Activated CD8-positive, alpha-beta memory T cell treated with anti-CD3 and anti-CD28 coated beads, Interleukin-2, amount 50 U/mL, for 48 hours (primary cell): ENCODE results near the gene HEPN1.

Source experiments
- DNase-seq: peaks from one replicate; pipeline ENCODE4 v3.0.0-alpha.2; 2020

The HEPN1 gene

DNA sequence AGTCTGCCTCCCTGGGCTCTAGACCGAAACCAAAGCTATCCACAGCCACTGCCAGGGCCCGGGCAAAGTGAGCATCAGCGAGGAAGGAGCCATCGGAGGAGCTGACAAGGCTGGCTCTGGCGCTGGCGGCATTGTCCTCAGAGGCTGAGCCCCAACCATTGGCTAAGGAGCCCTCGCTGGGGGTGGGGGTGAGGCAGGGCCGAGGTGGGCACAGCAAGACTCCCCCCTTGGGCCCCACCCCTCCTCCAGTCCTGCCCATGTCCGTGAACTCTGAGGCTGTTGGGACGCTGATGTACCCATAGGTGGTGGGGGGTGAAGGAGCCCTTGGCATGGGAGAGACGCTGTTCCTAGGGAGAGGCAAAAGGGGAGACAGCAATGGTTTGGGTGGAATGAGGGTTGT lies 32.6 kb upstream of the HEPN1 start:
- peak; percentile 36 for DNase-seq

DNA sequence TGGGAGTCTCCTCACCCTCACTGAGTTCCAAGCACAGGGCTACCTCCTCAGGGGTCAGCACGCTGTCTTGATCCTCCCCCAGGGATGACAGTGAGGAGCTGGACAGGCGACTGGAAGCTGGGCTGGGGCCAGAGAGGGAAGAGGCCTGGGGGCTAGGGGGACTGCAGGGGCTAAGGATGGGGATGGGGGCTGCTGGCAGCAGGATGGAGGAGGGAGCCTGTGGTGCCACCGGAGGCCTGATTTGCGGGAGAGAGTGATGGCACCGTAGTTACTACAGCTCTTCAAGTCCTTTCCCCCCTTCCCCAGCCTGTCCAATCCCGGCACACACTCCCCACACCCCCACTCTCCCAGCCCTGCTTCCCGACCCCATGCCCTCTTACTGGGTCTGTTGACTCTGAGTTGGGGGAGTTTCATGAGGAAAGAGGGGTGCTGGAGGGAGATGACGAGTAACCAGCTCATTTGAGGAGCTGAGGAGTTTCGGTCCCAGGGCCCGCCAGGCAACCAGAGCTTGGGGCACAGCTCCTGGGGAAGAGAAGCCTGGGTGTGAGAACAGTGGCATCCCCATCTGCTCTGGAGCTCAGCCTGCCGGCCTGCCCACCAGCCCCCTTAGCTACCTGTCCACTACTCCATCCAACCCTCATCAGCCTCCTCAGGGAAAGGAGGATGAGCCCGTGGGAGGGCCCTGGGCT lies 31.9 kb upstream of the HEPN1 start:
- peak; percentile 23 for DNase-seq

GRCh38 chr11:124887667-124888013 lies 31.4 kb upstream of the HEPN1 start:
- DNase-seq: no peak

DNA sequence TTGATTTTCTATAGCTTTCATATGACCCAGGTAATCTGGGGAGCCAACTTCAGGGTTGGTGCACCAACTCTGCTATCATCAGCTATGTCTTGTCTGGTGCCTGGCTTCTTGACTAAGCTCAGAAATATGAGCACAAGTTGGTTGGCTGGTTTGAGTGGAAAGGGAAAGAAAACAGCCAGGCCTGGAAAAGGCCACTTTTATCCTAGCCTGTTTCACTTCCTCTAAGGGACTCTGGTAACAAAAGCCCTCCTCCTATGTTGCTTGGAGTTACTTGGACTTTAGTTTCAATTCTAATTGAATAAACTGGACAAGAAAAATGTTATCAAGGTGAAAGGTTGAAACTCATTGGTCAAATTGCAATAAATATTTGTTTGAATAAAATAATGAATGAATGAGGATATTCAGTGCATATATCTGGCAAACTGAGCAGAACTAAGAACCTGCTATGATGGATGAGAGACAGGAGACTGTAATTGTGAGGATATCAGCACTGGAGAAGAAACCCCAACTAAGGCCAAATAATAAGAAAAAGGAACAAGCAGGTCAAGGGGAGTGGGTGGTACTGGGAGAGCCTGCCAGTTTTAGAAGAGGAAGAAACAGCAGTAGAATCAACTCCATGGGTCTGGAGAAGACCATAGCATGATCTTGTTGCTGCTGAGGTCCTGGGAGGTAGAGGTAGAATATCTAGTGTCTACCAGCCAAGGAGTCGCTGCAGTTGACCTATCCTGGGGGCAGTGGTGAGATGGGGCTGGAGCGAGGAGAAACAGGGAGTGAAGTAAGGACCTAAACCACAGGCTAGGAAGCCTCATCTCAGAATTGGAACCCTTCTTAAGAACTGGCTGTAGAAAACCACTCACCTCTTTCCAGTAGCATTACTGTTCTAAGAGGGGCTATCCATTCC lies 29.6 kb upstream of the HEPN1 start:
- DNase-seq: no peak

DNA sequence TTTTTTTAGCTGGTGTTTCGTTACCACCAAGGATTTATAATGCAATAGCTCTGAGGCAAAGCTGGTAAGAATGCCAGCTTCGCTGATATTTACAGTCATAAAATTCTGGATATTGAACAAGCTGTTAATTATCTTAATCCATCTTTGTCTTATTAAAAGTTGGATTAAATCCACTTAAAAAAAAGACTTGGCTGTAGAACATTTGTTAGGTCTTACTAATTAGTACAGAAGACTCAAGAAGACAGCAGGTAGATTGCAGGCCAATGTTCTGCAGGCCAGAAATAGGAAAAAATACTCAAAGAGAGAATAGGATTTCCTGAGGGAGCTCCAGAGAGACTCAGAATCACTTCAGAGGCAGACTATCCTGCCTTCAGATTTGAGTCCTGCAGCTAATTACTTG lies 28.9 kb upstream of the HEPN1 start:
- DNase-seq: no peak

DNA sequence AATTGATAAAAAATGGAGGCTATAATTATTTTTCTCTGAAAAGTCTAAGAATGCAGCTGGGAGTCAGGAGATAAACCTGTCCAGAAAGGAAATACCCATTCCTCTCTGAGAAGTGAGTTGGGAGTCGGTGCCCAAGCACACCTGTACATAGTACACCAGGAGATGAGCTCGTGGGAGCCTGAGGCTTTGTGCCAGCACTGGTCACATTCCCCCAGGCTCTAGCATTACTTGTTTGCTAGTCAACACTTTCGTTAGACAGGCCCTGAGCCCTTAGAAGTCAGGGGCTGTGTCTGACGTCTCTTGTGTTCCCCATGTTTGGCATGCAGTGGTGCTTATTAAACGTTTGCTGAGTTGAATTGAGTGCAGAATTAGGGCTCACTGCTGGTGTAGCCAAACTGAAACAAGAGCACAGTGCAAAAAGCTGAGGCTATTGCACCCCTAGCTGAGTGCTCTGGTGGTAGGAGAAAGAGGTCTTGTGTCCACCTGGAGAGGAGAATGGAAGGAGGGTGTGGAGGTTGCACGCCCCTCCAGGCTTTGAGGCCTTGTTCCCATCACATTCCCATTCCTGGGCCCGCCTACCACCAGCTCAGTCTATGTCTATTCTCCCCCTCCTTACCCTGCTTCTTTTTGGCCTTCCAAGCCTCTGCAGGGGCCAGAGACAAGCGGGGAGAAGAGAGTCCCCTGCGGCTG lies 28.2 kb upstream of the HEPN1 start:
- no peak for DNase-seq

GRCh38 chr11:124891373-124891861 lies 27.6 kb upstream of the HEPN1 start:
- no peak for DNase-seq

GRCh38 chr11:124892146-124892545 lies 26.9 kb upstream of the HEPN1 start:
- DNase-seq: no peak

DNA sequence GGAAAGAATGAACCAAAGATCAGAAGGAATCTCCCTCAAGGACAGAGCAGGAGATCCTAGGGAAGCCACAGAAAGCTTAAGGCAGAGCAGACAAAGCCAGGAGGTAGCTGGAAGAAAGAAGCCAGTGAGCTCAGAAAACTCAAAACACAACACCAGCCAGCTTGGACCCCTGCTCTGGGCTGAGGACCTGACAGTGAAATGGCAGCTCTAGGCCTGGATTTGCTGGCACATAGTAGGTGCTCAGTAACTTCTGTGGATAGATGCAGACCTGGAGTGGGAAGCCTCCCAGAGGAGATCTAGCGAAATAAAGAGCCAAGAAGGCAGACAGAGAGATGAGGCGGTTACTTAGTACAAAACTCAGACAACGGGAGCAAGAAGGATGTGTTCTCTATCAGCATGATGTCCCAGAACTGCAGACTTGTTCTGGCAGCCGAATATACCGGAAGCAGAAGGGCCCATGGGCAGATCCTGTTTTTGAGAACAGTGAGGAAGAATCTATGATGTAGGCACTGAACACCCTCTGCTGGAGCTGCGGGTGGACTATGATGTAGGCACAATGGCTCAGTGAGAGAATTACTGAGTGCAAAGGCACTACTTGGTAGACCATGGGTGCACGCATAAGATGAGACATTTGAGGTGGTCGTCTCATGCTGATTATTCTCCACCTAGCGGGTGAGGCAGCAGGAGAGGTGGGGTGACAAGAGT lies 26.1 kb upstream of the HEPN1 start:
- no peak for DNase-seq

DNA sequence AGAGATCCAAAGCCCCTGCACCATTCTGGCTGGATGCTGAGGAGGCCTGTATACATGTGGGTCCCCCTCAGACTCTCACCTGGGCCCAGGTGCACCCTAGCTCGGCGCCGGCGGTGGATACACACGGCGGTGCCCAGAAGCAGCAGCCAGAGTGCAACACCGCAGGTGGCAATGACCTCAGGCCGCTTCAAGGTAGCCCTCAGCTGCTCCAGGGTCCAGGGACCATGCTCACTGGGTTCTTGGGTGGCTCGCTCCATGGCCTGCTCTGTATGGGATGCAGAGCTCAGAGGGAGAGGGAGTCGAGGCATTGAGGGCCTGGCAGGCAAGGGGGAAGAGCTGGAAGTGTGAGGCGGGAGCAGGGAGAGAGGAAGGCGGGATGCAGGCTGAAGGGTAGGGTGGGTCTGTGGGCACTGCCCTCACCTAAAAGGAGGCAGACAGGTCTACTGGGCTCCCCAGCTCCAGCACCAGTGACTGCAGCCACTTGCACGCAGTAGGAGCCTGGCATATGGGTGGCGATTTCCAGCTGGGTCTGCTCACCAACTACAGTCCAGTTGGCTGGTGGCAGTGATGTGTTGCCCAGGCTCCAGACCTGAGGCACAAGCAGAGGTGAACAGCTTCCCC lies 25.2 kb upstream of the HEPN1 start:
- DNase-seq: no peak

GRCh38 chr11:124894606-124895430 lies 24.2 kb upstream of the HEPN1 start:
- no peak for DNase-seq

DNA sequence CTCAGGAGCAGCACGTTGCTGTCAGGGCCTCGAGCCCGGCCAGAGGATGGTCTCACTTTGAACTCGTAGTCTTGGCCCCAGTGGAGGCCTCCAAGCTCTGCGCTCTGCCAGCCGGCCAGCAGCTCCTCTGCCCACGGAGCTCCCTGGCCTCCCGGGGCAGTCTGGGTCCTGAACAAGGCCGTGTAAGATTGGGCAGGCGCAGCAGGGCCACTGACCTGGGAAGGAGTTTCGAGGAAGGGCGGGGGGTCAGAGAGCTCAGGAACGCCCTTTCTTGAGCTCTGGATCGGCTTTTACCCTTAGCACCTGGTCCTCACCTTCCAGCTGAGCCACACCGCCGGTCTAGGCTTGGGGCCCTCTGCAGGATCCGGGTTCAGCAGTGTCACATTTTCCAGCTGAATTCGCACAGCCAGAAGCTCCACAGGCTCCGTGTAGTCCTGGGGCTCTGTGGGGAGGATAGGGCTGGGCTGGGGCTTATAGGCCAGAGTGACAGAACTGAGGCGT lies 23.5 kb upstream of the HEPN1 start:
- no peak for DNase-seq

DNA sequence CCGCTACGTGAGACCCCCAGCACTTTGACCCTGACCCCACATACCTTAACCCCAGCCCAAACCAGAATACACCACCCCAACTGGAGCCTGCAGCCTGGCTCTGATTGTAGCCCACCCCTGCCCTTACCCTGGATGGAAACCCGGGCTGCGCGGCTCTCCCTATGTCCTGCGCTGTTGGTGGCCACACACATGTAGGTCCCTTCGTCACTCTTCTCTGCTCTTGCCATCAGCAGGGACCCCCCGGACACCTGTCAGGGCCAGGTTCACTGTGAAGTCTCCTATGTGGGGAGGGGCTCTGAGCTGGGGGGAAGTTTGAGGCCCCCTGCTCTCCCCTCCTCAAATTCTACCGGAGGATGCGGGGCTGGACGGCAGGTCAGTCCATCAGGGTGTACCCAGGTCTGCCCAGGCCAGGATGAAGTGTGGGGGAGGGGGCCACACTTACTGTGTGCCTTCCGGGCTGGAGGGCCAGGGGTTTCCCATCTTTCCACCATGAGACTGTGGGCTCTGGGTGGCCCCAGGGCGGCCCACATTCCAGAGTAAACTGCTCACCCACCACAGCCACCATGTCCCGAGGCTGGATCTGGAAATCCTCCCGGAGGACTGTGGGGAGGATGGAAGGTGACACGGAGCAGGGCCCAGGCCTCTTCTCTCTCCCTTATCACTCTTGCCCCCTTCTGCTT lies 22.8 kb upstream of the HEPN1 start:
- DNase-seq: no peak

DNA sequence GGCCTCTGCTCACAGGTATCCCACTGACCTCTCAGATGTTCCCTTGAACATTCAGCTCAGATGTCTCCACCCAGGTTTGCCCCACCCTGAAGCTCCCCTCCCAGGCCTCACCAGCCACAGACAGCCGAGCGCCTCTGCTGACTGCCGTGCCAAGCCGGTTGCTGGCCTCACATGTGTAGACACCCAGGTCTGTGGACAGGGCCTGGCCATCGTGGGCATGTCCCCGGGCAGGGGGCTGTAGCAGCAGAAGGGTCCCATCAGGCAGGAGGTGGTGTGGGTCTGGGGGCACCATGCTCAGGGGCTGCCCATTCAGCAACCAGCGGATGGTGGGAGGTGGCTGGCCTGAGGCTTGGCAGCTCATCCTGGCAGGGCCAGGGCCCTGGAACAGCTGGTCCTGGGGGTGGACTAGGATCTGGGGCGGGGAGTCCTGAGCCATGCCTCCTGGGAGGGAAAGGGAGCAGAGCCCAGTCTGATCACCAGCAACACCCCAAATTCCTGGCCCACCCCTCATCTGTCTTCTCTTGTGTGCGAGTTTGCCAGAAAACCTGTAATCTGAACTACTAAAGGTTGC lies 22.1 kb upstream of the HEPN1 start:
- DNase-seq: no peak

DNA sequence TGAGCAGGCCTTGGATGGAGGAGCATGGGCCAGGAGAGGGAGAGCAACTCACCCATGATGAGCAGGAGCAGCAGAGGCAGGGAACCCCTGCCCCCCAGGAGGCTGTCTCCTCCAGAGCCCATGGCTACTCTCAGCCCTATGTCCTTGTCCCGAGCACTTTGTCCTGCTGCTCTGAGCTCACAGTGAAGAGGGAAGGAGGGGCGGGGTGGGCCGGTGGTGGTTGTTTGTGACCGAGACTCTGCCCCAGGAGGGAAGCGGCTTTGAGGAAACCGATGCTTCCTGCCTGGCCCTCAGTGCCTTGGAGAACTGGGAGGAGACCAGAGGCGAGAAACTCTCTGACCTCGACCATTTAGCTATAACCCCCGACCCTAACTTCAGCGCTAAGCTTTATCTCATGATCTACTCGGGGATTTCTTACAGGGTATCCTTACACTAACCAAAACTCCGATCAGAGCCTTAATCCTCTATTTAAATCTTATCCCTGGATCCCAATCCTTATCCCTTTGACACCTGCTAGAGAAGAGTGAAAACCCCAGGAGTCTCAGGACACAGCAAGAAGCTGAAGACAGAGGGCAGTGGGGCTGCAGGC lies 21.3 kb upstream of the HEPN1 start, which contains the start of gene ROBO4:
Gene ROBO4, minus strand, starts transcription at position 192 of the 589 bp plus-strand sequence. Its CDS starts 70 bp downstream, at position 122.
- no peak for DNase-seq

DNA sequence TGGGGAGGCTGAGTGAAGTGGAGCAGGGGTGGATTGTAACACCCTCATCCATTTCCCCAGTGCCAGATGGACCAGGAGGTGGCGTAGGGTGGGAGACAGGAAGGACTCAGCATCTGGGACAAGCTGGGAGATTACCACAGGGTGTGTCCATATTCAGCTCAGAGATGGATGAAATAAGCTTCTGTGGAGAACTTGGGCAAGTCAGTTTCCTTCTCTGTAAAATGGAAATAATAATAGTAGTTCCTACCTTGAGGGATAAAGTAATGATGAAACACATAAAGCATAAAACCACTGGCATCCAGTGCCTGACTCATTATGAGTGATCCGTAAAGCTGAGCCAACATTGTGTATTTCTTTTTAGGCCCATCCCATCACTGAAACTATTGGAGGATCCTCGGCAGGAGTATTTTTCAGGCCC lies 20.8 kb upstream of the HEPN1 start:
- no peak for DNase-seq

DNA sequence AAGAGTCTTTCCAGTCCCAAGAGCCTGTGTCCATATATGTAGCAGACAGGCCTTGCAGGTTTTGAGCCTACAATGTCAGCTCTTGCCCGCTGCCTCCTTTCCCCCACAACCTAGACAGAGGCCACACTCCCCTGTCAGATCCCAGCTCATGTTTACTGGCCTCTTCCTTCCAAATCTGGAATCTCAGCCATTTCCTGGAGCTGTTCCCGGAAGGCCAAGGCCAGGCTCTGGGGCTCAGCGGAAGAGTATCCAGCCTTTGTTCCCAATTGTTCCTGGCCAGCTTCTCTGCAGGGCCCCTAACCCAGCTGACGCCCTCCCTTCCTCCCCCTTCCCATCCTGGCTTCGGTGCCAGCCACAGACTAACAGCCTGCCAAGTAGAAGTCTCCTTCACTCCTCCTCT lies 20.3 kb upstream of the HEPN1 start:
- no peak for DNase-seq

GRCh38 chr11:124899383-124900145 lies 19.5 kb upstream of the HEPN1 start:
- no peak for DNase-seq

GRCh38 chr11:124900464-124900863 lies 18.6 kb upstream of the HEPN1 start:
- DNase-seq: no peak
